SKM-1 treated with dmso at 0.1 percent for 144 hours (cell line): Measurements from ENCODE around the gene PANX3.
"Not testable (repeated sequence)": the region's sequence is repeated elsewhere in the genome, so short reads cannot be mapped to it uniquely, and the experiment has no call there.

ENCODE experiments used
- DNase-seq: peaks from one replicate; lab custom pipeline; 2025; ENCODE audit not compliant: unreplicated experiment; lab: John Stamatoyannopoulos, UW

Gene PANX3

GRCh38 chr11:124611064-124611463 lies at the start of gene PANX3:
TSS of gene PANX3 (plus strand) at chr11:124611428. CDS start at chr11:124611557, 129 bp downstream.
- DNase-seq, result no peak

DNA sequence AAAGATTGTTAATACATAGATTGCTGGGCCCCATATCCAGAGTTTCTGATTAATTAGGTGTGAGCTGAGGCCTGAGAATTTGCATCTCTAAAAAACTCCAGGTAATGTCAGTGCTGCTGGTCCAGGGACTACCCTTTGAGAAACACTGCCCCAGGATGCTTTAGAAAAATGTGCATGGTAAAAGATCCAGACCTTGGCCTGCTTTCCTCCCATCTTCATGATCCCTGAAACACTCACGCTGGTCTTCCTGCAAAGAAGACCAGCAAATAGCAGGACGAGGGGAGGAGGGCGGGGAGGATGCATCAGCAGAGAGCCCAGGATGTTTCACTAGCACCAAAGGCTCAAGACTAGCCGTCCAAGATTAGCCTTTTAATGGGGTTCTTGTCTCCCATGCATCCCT lies 41.5 kb upstream of the PANX3 start, which contains the start of gene OR8A1:
Gene OR8A1, plus strand, starts transcription at position 301 of the 400 bp plus-strand sequence. CDS start 123 bp downstream, outside the sequence.
- no peak for DNase-seq

DNA sequence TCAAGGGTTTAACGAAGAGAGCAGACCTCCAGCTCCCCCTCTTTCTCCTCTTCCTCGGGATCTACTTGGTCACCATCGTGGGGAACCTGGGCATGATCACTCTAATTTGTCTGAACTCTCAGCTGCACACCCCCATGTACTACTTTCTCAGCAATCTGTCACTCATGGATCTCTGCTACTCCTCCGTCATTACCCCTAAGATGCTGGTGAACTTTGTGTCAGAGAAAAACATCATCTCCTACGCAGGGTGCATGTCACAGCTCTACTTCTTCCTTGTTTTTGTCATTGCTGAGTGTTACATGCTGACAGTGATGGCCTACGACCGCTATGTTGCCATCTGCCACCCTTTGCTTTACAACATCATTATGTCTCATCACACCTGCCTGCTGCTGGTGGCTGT lies 41.1 kb upstream of the PANX3 start:
- no peak for DNase-seq

DNA sequence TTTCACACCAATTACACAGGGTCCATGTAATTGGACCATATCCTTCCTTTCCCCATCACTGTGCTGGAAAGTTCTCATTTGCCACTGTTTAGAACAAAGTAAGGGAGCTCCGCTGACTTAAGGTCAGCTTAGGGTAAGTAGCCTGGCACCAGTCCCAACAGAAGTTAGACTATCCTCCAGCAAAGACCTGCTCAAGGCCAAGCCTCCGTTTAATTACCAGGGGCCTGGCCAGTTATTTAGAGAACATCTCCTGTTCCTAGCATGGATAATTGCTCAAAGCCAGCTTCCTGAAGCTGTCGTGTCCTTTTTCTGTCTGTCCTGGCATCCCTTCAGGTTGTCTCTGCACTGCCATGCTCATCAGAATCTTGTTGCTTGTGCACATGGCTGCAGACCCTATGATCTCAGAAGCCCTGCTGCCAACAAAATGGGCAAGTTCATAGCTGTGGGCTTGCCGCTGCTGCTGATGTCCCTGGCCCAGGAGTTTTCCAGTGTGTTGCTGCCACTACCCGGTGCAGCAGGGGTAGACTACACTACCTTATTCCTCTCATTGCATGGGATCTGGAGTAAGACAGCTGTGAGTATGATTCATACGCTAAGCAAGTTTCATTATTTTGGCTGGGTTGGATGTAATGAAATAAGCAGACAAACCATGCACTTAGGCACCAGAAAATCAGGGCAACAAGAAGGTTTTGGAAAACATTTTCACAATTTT lies 33.4 kb upstream of the PANX3 start:
- no peak for DNase-seq

DNA sequence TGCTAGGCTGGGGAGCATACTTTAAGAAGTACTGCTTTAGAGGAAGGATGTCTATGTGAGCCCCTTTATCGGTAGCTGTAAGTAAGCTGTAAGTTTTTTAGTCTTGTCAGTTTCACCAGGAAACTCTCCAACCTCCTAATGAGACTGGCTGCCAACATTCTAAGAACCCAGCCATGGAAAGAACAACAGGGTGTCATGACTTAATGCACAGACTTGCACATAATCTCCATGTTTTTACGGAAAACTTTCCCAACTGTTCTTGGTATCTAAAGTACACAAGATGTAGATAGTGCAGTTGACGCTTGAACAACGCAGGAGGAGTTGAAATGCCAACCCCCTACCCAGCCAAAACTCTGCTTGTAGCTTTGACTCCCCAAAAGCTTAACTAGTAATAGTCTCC lies 32.5 kb upstream of the PANX3 start:
- DNase-seq, result no peak

- DNase-seq, result no peak
Measured at GRCh38 chr11:124581817-124582216, 29.4 kb upstream of the PANX3 start.

GRCh38 chr11:124582565-124582964 lies 28.7 kb upstream of the PANX3 start:
- DNase-seq, result no peak

DNA sequence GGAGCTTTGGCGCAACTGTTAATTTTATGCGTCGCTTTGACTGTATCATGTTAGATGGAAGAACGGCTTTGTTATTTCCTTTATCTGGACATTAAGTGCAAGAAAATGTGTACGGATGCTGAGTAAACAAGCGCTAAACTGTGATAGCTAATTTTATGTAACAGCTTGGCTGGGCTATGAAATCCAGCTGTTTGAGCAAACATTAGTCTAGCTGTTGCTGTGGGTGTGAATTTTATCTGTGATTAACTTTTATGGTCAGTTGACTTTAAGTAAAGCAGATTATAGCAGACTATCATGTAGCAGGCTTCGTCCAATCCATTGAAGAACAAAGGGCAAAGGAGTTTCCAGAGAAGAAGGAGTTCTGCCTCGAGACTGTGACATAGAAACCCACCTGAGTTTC lies 27.4 kb upstream of the PANX3 start:
- DNase-seq, result no peak

DNA sequence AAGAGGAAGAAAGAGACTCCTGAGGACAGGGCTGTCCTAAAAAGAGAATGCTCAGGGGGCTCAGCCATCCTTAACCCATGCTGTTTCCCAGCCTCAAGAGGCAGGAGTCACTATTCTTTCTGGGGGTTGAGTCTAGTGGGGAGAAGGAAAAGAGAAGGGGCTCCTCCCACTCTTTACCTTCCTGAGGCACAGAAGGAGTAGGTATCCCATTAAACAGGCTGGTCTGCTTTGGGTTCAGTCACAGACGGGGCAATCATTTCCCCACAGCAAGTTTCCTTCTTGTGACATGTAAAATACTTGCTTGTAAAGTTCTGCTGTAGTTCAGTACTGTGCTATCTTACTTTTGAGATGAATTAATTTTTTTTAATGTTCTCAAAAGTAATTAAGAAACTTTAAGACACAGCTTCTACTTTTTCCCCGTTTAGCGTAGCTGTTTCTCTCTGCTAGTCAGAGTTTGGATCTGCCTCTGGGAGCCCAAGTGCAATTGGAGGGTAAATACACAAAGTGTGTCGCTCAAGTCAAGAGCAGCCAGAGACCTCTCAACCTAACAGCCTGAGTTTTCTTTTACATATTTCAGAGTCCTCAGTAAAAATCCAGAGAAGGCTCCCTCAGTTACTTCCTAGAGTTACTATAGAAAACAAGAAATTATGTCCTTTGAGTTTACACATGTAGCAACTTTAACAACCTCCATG lies 26.4 kb upstream of the PANX3 start:
- DNase-seq, result no peak

DNA sequence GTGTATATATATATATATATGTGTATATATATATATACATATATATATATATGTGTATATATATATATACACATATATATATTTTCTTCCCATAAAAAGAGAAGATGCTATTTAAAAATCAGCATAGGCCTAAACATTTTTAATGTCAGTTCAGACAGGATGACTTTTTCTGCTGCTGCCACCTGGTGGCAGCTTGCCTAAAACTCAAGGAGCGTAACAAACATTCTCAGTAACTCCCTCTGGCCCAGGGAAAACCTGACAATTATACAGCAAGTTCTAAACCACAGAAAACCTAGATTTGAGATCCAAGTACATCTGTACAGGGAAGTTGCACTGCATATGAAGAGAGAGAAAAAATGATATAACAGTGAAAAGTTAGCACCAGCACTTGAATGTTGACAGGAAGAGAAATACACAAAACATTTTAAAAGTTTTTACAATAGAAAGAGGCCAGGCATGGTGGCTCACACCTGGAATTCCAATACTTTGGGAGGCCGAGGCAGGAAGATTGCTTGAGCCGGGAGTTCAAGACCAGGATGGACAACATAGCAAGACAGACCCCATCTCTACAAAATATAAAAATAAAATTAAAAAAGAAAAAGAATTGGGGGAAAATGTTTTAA lies 24.9 kb upstream of the PANX3 start:
- peak; percentile 61 for DNase-seq

DNA sequence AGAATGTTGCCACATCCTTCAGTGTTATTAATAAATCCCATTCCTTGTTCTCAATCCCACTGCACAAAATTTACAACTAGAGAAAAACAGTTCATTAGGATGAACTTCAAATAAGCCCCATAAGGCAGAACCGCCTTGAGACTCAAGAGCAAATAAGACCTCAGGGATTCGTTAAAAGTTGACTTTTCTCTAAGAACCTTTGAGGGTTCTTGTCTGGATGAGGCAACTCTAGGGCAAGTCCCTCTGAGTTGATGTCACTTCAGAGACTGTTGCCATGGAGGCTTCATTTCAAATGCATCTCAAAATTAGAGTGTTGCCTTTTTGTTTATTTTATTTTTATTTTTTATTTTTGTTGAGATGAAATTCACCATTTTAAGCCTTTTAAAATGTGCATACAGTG lies 19.8 kb upstream of the PANX3 start:
- DNase-seq, result no peak

- no peak for DNase-seq
Measured at GRCh38 chr11:124592627-124593026, 18.6 kb upstream of the PANX3 start.

DNA sequence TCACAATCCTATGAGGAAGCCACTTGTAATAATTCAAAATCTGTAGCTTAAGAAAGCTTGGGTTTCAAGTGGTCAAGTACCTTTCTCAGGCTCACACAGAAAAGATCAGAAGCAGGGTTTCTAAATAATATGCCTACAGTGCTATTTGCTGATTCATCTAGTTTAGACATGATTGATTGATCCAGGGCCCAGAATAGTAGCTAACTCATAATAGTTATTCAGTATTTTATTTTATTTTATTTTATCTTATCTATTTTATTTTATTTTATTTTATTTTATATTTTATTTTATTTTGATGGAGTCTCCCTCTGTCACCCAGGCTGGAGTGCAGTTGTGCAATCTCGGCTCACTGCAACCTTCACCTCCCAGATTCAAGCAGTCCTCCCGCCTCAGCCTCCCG lies 15.9 kb upstream of the PANX3 start:
- no peak for DNase-seq

DNA sequence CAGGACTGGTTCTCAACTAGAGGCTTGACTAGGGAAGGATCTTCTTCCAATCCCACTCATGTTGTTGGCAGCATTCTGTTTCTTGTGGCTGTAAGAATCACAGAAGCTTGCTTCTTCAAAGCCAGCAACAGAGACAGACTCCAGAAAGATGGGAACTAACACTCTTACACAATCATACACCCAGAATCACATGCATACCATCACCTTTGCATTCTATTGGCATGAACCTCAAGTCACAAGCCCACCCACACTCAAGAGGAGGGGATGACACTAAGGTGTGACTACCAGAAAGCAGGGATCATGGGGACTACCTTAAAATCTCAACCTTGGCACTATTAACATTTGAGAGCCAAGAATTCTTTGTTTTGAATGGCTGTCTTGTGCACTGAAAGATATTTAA lies 13.6 kb upstream of the PANX3 start:
- DNase-seq, result no peak

- DNase-seq, result no peak
Measured at GRCh38 chr11:124600621-124601320, 10.5 kb upstream of the PANX3 start.

GRCh38 chr11:124602193-124602592 lies 9.0 kb upstream of the PANX3 start:
- DNase-seq, result no peak

DNA sequence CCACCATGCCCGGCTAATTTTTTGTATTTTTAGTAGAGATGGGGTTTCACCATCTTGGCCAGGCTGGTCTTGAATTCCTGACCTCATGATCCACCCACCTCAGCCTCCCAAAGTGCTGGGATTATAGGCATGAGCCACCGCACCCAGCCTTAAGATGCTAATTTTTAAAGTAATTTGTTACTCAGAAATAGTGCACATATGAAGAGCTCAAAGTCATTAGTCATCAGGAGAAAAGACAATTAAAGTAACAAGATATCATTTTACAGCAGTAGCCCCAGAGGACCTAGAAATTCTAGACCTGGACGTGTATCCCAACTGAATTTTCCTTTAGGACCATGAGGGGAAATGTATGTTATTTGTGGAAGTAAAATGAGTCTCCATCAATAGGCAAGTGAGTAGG lies 8.5 kb upstream of the PANX3 start:
- not testable (repeated sequence) for DNase-seq

GRCh38 chr11:124605719-124606118 lies 5.5 kb upstream of the PANX3 start:
- peak; percentile 96 for DNase-seq

GRCh38 chr11:124608147-124608546 lies 3.1 kb upstream of the PANX3 start:
- DNase-seq, result no peak

DNA sequence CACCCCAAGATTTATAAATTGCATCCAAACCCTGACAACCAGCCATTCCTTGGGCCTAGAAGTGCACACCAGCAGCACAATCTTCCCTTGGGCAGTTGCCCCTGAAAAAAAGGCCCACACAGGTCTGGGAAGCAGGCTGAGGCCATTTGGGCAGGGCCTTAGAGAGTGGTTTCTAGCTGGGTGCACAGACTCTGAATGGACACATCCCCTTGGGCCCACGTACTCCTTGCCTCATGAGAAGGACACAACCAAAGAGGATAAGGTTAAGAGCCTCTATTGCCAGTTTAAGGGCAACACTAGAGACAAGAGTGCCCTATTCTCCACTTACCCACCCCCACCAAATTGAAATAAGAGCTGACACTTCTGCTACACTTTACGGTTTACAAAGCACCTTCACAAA lies 933 bp upstream of the PANX3 start:
- DNase-seq, result no peak

DNA sequence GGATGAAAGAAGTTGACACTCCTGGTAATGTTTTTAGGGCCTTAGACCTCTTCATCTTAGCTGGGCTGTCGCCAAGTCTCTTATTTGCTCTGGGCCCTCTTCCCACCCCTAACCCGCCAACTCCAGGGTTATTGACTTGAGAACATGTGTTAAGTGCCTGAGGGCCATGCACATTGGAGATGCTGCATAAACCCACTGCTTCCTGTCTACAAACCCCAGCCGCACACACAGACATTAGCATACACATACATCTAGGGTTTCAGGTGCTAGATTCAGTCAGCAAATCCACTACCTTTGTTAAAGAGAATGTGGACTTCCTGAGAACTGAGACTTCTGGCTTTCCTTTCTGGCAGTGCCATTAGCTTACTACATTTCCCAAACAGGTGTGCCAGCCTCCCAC lies 817 bp downstream of the PANX3 start:
- DNase-seq, result no peak
